Endothelial cell of umbilical vein (primary cell): ENCODE measurements around the gene CDC23. TPM values are rescaled to one million over a fixed set of nuclear protein-coding genes. Genes with fewer than 3 reads are reported as not detected.

Experiments used
- BruUV-seq: library from RNA; stranded (reverse); fragments of 400-500 nt; replicated peaks from 2 replicates; lab custom pipeline; 2021; lab: Mats Ljungman, UMichigan
- CTCF ChIA-PET: fragments of 300-600, 350-600 bp; sonication (Branson Sonifier 250); formaldehyde crosslinking; loops from one replicate; lab custom pipeline; 2021; ENCODE audit warnings: antibody characterized with exemption, inconsistent platforms; lab: Charles Lee
- POLR2A ChIA-PET: fragments of 300-600, 350-600 bp; sonication (Branson Sonifier 250); formaldehyde crosslinking; loops from one replicate; lab custom pipeline; 2021; ENCODE audit warnings: antibody characterized with exemption, inconsistent platforms; lab: Charles Lee
- DNase-seq: peaks from one replicate; pipeline ENCODE4 v3.0.0-alpha.2; 2011; ENCODE audit warnings: low read depth, low spot score
- FAIRE-seq: peaks from 2 replicates; lab custom pipeline; 2011; peaks lifted over from hg19 to GRCh38; lab: Jason Lieb, UNC
- H2AFZ ChIP-seq: 2 replicates; pipeline ENCODE4 v1.6.0; 2012; ENCODE audit warnings: low read depth, low read length, control low read depth, inconsistent platforms
- H3K27ac ChIP-seq: 2 replicates; pipeline ENCODE4 v1.5.1; 2011; ENCODE audit warnings: low read depth, mild to moderate bottlenecking, control low read depth, low read length, moderate library complexity; ENCODE audit not compliant: insufficient read depth
- H3K27me3 ChIP-seq, 2 experiments: 2 replicates each; pipeline versions ENCODE4 v1.6.0 to v1.6.1; 2011; ENCODE audit warnings: low read length in 2 of 2, mixed read lengths in 1 of 2; ENCODE audit not compliant: control insufficient read depth in 2 of 2, insufficient read depth in 2 of 2
- H3K36me3 ChIP-seq, 2 experiments: 2 replicates in 1 of 2; 3 replicates in 1 of 2; pipeline ENCODE4 v1.5.1; 2011; ENCODE audit warnings: low read length in 2 of 2, mild to moderate bottlenecking in 1 of 2, moderate library complexity in 1 of 2; ENCODE audit not compliant: control insufficient read depth in 2 of 2, insufficient read depth in 2 of 2; ENCODE audit errors: extremely low read depth in 1 of 2
- H3K4me1 ChIP-seq: 3 replicates; pipeline ENCODE4 v1.5.1; 2011; ENCODE audit warnings: mild to moderate bottlenecking, low read length; ENCODE audit not compliant: control insufficient read depth, insufficient read depth; ENCODE audit errors: extremely low read depth
- H3K4me2 ChIP-seq: 2 replicates; pipeline ENCODE4 v1.6.1; 2011; ENCODE audit warnings: low read length, control low read depth, mixed read lengths; ENCODE audit not compliant: insufficient read depth
- H3K4me3 ChIP-seq, 3 experiments: fragments of 200-600 bp in 1 of 3; sonication (generic), shearing (Covaris generic) in 1 of 3; replicated peaks in 1 of 3; 2 replicates each; pipeline ENCODE4 v1.5.1; 2011 to 2016; ENCODE audit warnings: control low read depth in 3 of 3, low read length in 3 of 3, mild to moderate bottlenecking in 2 of 3, inconsistent platforms in 1 of 3, low read depth in 1 of 3, moderate library complexity in 1 of 3; ENCODE audit not compliant: insufficient read depth in 1 of 3
- H3K79me2 ChIP-seq: 2 replicates; pipeline ENCODE4 v1.6.0; 2012; ENCODE audit warnings: low read length, inconsistent platforms; ENCODE audit not compliant: control insufficient read depth, insufficient read depth
- H3K9ac ChIP-seq: replicated peaks from 2 replicates; pipeline ENCODE3; 2011; ENCODE audit warnings: low read length, control low read depth; ENCODE audit not compliant: insufficient read depth; ENCODE audit errors: extremely low read depth
- H3K9me1 ChIP-seq: replicated peaks from 3 replicates; pipeline ENCODE4 v1.6.0; 2011; ENCODE audit warnings: mild to moderate bottlenecking, low read length; ENCODE audit not compliant: control insufficient read depth, insufficient read depth; ENCODE audit errors: extremely low read depth
- H3K9me3 ChIP-seq: replicated peaks from 2 replicates; pipeline ENCODE4 v1.5.1; 2012; ENCODE audit warnings: low read length, inconsistent platforms; ENCODE audit not compliant: control insufficient read depth, insufficient read depth
- H4K20me1 ChIP-seq: replicated peaks from 2 replicates; pipeline ENCODE3; 2011; ENCODE audit warnings: mild to moderate bottlenecking, low read length; ENCODE audit not compliant: control insufficient read depth, insufficient read depth; ENCODE audit errors: extremely low read depth
- EZH2 ChIP-seq: IDR thresholded peaks from 2 replicates; pipeline ENCODE4 v1.6.1; 2012; ENCODE audit warnings: borderline replicate concordance, low read depth, mild to moderate bottlenecking, moderate library complexity, low read length, inconsistent platforms; ENCODE audit not compliant: severe bottlenecking
- FOS ChIP-seq: IDR thresholded peaks from 2 replicates; pipeline ENCODE4 v1.6.1; 2011; ENCODE audit warnings: mild to moderate bottlenecking, low read length, moderate library complexity, borderline replicate concordance; ENCODE audit not compliant: insufficient read depth
- GATA2 ChIP-seq: IDR thresholded peaks from 2 replicates; pipeline ENCODE4 v1.7.0; 2011; ENCODE audit warnings: low read depth, mild to moderate bottlenecking, moderate library complexity, mixed read lengths, low read length; ENCODE audit not compliant: insufficient read length, insufficient read depth
- JUN ChIP-seq: IDR thresholded peaks from 2 replicates; pipeline ENCODE4 v1.6.1; 2011; ENCODE audit warnings: borderline replicate concordance, low read depth; ENCODE audit not compliant: insufficient read length, insufficient read depth
- MYC ChIP-seq: IDR thresholded peaks from one replicate; pipeline ENCODE4 v1.6.1; 2011; ENCODE audit warnings: mild to moderate bottlenecking, low read depth, low read length
- POLR2A ChIP-seq: IDR thresholded peaks from 2 replicates; pipeline ENCODE4 v1.6.1; 2012; ENCODE audit warnings: low read depth, mild to moderate bottlenecking, control low read depth, low read length
- POLR2AphosphoS5 ChIP-seq: IDR thresholded peaks from 2 replicates; pipeline ENCODE4 v1.6.1; 2012; ENCODE audit warnings: low read depth, mild to moderate bottlenecking, control low read depth, low read length, moderate library complexity; ENCODE audit not compliant: insufficient read depth
- dilution Hi-C: fragments of 300-500 bp; cut with MboI; formaldehyde crosslinking; loops from one replicate; pipeline ENCODE4 v1.15.0; 2019; ENCODE audit warnings: low sequenced_read_pairs; ENCODE audit not compliant: extremely low pct_ligation_motif_present
- intact Hi-C: fragments of 100-400 bp; cut with micrococcal nuclease; formaldehyde crosslinking; loops from one replicate; pipeline ENCODE4 v1.10.0; 2022
- polyA plus RNA-seq, 4 experiments: library from polyadenylated mRNA; depleted of rRNA in 3 of 4; stranded (reverse) in 3 of 4; unstranded in 1 of 4; fragments of >200 nt; gene quantifications; 2 replicates each; pipeline versions ENCODE4 v1.2.1 to v1.2.3, GENCODE V29; 2011 to 2012; ENCODE audit warnings: missing spikeins in 1 of 4
- total RNA-seq: library from RNA; stranded (reverse); gene quantifications from 2 replicates; pipeline ENCODE4 v1.2.3, GENCODE V29; 2021
- TF ChIP-seq, protein P1 (sequence below): IDR thresholded peaks from 2 replicates; pipeline ENCODE4 v1.6.1; 2011; ENCODE audit not compliant: insufficient read depth, insufficient read length
- TF ChIP-seq, protein P2 (sequence below), 2 donors: IDR thresholded peaks; 1 replicate in 1 of 2; 2 replicates in 1 of 2; pipeline ENCODE4 v1.5.1; 2011; ENCODE audit warnings: low read length in 2 of 2, mild to moderate bottlenecking in 2 of 2, moderate library complexity in 2 of 2, control low read depth in 1 of 2, inconsistent platforms in 1 of 2, low read depth in 1 of 2; ENCODE audit not compliant: insufficient read depth in 1 of 2; ENCODE audit errors: extremely low read depth in 1 of 2

CDC23 gene
- total and polyA plus RNA-seq, 2 donors (not counting 3 experiments of a cell fraction or from before 2014, with no cell fraction given) = 28.5 to 41.2 TPM

DNA sequence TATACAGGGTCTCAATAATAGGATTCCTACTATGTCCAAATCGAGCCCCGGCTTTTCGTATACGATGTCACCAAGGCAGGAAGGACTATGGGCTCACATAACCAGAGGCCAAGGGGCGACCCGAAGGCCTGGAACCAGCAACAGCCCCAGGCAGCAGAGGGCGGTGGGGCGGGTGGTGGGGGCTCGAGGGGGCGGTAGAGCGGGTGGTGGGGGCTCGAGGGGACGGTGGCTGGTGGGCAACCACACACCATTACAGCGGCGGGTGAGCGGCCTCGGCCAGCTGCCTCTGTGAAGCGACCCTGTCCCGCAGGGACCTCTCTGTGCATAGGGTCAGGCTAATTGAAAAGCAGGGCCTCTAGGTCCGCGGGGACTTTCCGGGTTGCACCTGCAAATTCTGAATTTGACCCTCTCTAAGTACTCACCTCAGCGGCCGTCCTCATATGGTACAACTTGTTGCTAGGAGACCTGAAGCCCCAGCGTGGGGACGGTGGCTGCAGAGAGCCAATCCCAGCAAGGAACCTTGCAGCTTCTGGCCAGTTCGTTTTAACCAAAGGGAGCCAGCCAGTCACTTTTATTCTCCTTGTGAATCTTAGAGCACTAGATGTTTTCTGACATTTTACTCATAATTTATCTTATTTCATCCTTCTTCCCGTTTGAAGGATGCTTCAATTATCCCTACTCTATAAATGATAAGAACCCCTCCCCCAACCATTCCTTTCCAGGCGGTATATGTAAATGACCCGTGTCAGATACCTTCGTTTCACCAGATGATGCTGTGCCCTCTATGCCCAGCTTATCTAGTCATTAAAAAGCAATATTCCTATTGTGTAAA lies 74.0 kb downstream of the CDC23 start, which contains the start of gene NME5:
Gene NME5 (minus strand): TSS at position 480 of the 832 bp plus-strand sequence. CDS start 648 bp downstream, outside the sequence.
- Histone ChIP-seq H3K9ac (no peak within 1 kb of the TSS), H3K4me1 (peaks cover 5% of the 10 kb centered on the region), H4K20me1 (no peaks in the 10 kb centered on the region), H3K9me1 (no peaks in the 10 kb centered on the region), H3K27me3 (no peaks in the 10 kb centered on the region), H3K27ac (no peak within 1 kb of the TSS), H3K4me3 (peak within 1 kb of the TSS in 2 of 3 experiments; percentile 44 to 74), H3K9me3 (no peaks in the 10 kb centered on the region), H3K4me2 (peak within 1 kb of the TSS; percentile 50), H3K79me2 (no peaks in the 10 kb centered on the region), H2AFZ (peak within 1 kb of the TSS; percentile 61), H3K36me3 (no peaks in the 10 kb centered on the region)
- dilution Hi-C loops = no loop called here
- ChIA-PET CTCF (interaction anchor here (1.2 to 2.1 kb wide), 4 partner anchors 38 to 360 kb away, joined by 4 to 6 read pairs (median 5); no protein-coding TSS in a partner anchor), POLR2A (no interaction called here)
- FAIRE-seq = peak; percentile 49
- no TSS peak for BruUV-seq
- TF ChIP-seq MYC (no peak), GATA2 (no peak), JUN (no peak), POLR2A (no peak), EZH2 (no peak), FOS (no peak), POLR2AphosphoS5 (no peak)
- TF ChIP-seq, protein P1, sequence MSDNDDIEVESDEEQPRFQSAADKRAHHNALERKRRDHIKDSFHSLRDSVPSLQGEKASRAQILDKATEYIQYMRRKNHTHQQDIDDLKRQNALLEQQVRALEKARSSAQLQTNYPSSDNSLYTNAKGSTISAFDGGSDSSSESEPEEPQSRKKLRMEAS = no peak
- TF ChIP-seq, protein P2, sequence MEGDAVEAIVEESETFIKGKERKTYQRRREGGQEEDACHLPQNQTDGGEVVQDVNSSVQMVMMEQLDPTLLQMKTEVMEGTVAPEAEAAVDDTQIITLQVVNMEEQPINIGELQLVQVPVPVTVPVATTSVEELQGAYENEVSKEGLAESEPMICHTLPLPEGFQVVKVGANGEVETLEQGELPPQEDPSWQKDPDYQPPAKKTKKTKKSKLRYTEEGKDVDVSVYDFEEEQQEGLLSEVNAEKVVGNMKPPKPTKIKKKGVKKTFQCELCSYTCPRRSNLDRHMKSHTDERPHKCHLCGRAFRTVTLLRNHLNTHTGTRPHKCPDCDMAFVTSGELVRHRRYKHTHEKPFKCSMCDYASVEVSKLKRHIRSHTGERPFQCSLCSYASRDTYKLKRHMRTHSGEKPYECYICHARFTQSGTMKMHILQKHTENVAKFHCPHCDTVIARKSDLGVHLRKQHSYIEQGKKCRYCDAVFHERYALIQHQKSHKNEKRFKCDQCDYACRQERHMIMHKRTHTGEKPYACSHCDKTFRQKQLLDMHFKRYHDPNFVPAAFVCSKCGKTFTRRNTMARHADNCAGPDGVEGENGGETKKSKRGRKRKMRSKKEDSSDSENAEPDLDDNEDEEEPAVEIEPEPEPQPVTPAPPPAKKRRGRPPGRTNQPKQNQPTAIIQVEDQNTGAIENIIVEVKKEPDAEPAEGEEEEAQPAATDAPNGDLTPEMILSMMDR (IDR thresholded peaks at IDR 0.05; ENCODE audit: extremely low read depth in 1 of 2, insufficient read depth in 1 of 2, low read depth in 1 of 2, low read length in 2 of 2) = no peak
- intact Hi-C loops = no loop called here
- peak; percentile 64 for DNase-seq

Other genes starting within 250 kb of the CDC23 start
- gene FAM13B, start 180.2 kb downstream of the CDC23 start, total RNA-seq = 19.3 and 25.4 TPM in 2 replicates
- gene FAM13B, start 180.2 kb downstream of the CDC23 start, polyA plus RNA-seq = 6.8 and 8.7 TPM in 2 replicates
- not detected in 2 replicates for gene WNT8A, start 129.3 kb downstream of the CDC23 start, total RNA-seq
- not detected in 2 replicates for gene WNT8A, start 129.3 kb downstream of the CDC23 start, polyA plus RNA-seq
- gene NME5, start 73.9 kb downstream of the CDC23 start, total RNA-seq = 1.4 and 1.5 TPM in 2 replicates
- gene NME5, start 73.9 kb downstream of the CDC23 start, polyA plus RNA-seq = 0.11 TPM in 1 of 2 replicates, not detected in the other
- gene BRD8, start 34.7 kb downstream of the CDC23 start, total RNA-seq = 69.7 and 73.7 TPM in 2 replicates
- gene BRD8, start 34.7 kb downstream of the CDC23 start, polyA plus RNA-seq = 33.5 and 38.2 TPM in 2 replicates
- 72.0 and 78.1 TPM in 2 replicates for gene KIF20A, start 34.2 kb downstream of the CDC23 start, total RNA-seq
- 36.6 and 38.7 TPM in 2 replicates for gene KIF20A, start 34.2 kb downstream of the CDC23 start, polyA plus RNA-seq
- gene GFRA3, start 61.3 kb upstream of the CDC23 start, total RNA-seq = not detected in 2 replicates
- 0.05 and 0.10 TPM in 2 replicates for gene GFRA3, start 61.3 kb upstream of the CDC23 start, polyA plus RNA-seq
- 13.3 and 13.6 TPM in 2 replicates for gene CDC25C, start 118.5 kb upstream of the CDC23 start, total RNA-seq
- gene CDC25C, start 118.5 kb upstream of the CDC23 start, polyA plus RNA-seq = 5.5 and 8.1 TPM in 2 replicates
- 34.2 and 37.4 TPM in 2 replicates for gene FAM53C, start 124.9 kb upstream of the CDC23 start, total RNA-seq
- gene FAM53C, start 124.9 kb upstream of the CDC23 start, polyA plus RNA-seq = 37.9 and 41.4 TPM in 2 replicates
- 52.6 and 55.7 TPM in 2 replicates for gene KDM3B, start 139.4 kb upstream of the CDC23 start, total RNA-seq
- gene KDM3B, start 139.4 kb upstream of the CDC23 start, polyA plus RNA-seq = 15.8 and 19.0 TPM in 2 replicates
- gene REEP2, start 225.7 kb upstream of the CDC23 start, total RNA-seq = 4.0 and 4.4 TPM in 2 replicates
- 4.8 and 5.3 TPM in 2 replicates for gene REEP2, start 225.7 kb upstream of the CDC23 start, polyA plus RNA-seq